SK-N-SH treated with all-trans-retinoic acid at 6 μM for 48 hours (cell line): ENCODE results near the gene SMG7.

ENCODE experiments used
- ATAC-seq: fragments of 200-7000 bp; cut with Tn5 transposase; 3 replicates; pipeline ENCODE4 v1.9.1; 2020; ENCODE audit warnings: mild to moderate bottlenecking, moderate library complexity
- BACH2 ChIP-seq: fragments of 250-450 bp; sonication (Bioruptor Pico); IDR thresholded peaks from 2 replicates; pipeline ENCODE4 v1.9.0; 2021; ENCODE audit warnings: mild to moderate bottlenecking, borderline replicate concordance
- CSDC2 ChIP-seq: fragments of 250-450 bp; sonication (Bioruptor Pico); IDR thresholded peaks from 2 replicates; pipeline ENCODE4 v1.5.0; 2020; ENCODE audit warnings: mild to moderate bottlenecking, moderate library complexity
- ESRRG ChIP-seq: fragments of 250-450 bp; sonication (Bioruptor Pico); IDR thresholded peaks from 2 replicates; pipeline ENCODE4 v1.6.1; 2021; ENCODE audit warnings: mild to moderate bottlenecking
- GLIS3 ChIP-seq: fragments of 250-450 bp; sonication (Bioruptor Pico); IDR thresholded peaks from 2 replicates; pipeline ENCODE4 v1.5.0; 2020; ENCODE audit warnings: mild to moderate bottlenecking, moderate library complexity
- ISL1 ChIP-seq: fragments of 250-450 bp; sonication (Bioruptor Pico); IDR thresholded peaks from 2 replicates; pipeline ENCODE4 v2.1.2; 2022; ENCODE audit warnings: mild to moderate bottlenecking, moderate library complexity
- OSR1 ChIP-seq: fragments of 250-450 bp; sonication (Bioruptor Pico); IDR thresholded peaks from 2 replicates; pipeline ENCODE4 v1.8.0; 2022; ENCODE audit warnings: moderate library complexity, mild to moderate bottlenecking, inconsistent platforms
- RARB ChIP-seq: fragments of 250-450 bp; sonication (Bioruptor Pico); IDR thresholded peaks from 2 replicates; pipeline ENCODE4 v1.8.0; 2021; ENCODE audit warnings: mild to moderate bottlenecking, moderate library complexity
- SNAI2 ChIP-seq: fragments of 250-450 bp; sonication (Bioruptor Pico); IDR thresholded peaks from 2 replicates; pipeline ENCODE4 v1.5.0; 2020; ENCODE audit warnings: mild to moderate bottlenecking, moderate library complexity
- TOX ChIP-seq: fragments of 250-450 bp; sonication (Bioruptor Pico); IDR thresholded peaks from 2 replicates; pipeline ENCODE4 v1.8.0; 2021; ENCODE audit warnings: mild to moderate bottlenecking, moderate library complexity, borderline replicate concordance
- TSHZ2 ChIP-seq: fragments of 250-450 bp; sonication (Bioruptor Pico); IDR thresholded peaks from 2 replicates; pipeline ENCODE4 v1.5.0; 2020; ENCODE audit warnings: mild to moderate bottlenecking, moderate library complexity
- ZC3H10 ChIP-seq: fragments of 250-450 bp; sonication (Bioruptor Pico); IDR thresholded peaks from 2 replicates; pipeline ENCODE4 v1.5.1; 2021; ENCODE audit warnings: mild to moderate bottlenecking, moderate library complexity
- ZFP3 ChIP-seq: fragments of 250-450 bp; sonication (Bioruptor Pico); IDR thresholded peaks from 2 replicates; pipeline ENCODE4 v1.5.0; 2020; ENCODE audit warnings: mild to moderate bottlenecking, moderate library complexity
- ZFP30 ChIP-seq: fragments of 450-650 bp; formaldehyde crosslinking; IDR thresholded peaks from 2 replicates; pipeline ENCODE4 v1.5.0; 2022; ENCODE audit warnings: mild to moderate bottlenecking, moderate library complexity
- TF ChIP-seq, protein P1 (sequence below): fragments of 250-450 bp; sonication (Bioruptor Pico); IDR thresholded peaks from 2 replicates; pipeline ENCODE4 v1.5.1; 2021; ENCODE audit warnings: mild to moderate bottlenecking, moderate library complexity
- TF ChIP-seq, protein P2 (sequence below): fragments of 250-450 bp; sonication (Bioruptor Pico); IDR thresholded peaks from 2 replicates; pipeline ENCODE4 v1.8.0; 2021; ENCODE audit warnings: low read depth, mild to moderate bottlenecking, moderate library complexity, borderline replicate concordance
- TF ChIP-seq, protein P3 (sequence below): fragments of 250-450 bp; sonication (Bioruptor Pico); IDR thresholded peaks from 2 replicates; pipeline ENCODE4 v1.5.1; 2020; ENCODE audit warnings: low read depth, mild to moderate bottlenecking, moderate library complexity
- TF ChIP-seq, protein P4 (sequence below): fragments of 250-450 bp; sonication (Bioruptor Pico); IDR thresholded peaks from 2 replicates; pipeline ENCODE4 v1.8.0; 2020; ENCODE audit warnings: mild to moderate bottlenecking, moderate library complexity, borderline replicate concordance

Gene SMG7

GRCh38 chr1:183443466-183443865 lies 28.8 kb upstream of the SMG7 start:
- no peak for ATAC-seq
- TF ChIP-seq ZFP3 (CRISPR knock-in tag) = no peak
- TF ChIP-seq, protein P1, sequence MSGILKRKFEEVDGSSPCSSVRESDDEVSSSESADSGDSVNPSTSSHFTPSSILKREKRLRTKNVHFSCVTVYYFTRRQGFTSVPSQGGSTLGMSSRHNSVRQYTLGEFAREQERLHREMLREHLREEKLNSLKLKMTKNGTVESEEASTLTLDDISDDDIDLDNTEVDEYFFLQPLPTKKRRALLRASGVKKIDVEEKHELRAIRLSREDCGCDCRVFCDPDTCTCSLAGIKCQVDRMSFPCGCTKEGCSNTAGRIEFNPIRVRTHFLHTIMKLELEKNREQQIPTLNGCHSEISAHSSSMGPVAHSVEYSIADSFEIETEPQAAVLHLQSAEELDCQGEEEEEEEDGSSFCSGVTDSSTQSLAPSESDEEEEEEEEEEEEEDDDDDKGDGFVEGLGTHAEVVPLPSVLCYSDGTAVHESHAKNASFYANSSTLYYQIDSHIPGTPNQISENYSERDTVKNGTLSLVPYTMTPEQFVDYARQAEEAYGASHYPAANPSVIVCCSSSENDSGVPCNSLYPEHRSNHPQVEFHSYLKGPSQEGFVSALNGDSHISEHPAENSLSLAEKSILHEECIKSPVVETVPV = no peak
- TF ChIP-seq, protein P2, sequence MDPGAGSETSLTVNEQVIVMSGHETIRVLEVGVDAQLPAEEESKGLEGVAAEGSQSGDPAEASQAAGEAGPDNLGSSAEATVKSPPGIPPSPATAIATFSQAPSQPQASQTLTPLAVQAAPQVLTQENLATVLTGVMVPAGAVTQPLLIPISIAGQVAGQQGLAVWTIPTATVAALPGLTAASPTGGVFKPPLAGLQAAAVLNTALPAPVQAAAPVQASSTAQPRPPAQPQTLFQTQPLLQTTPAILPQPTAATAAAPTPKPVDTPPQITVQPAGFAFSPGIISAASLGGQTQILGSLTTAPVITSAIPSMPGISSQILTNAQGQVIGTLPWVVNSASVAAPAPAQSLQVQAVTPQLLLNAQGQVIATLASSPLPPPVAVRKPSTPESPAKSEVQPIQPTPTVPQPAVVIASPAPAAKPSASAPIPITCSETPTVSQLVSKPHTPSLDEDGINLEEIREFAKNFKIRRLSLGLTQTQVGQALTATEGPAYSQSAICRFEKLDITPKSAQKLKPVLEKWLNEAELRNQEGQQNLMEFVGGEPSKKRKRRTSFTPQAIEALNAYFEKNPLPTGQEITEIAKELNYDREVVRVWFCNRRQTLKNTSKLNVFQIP (CRISPR knock-in tag) = no peak
- TF ChIP-seq, protein P3, sequence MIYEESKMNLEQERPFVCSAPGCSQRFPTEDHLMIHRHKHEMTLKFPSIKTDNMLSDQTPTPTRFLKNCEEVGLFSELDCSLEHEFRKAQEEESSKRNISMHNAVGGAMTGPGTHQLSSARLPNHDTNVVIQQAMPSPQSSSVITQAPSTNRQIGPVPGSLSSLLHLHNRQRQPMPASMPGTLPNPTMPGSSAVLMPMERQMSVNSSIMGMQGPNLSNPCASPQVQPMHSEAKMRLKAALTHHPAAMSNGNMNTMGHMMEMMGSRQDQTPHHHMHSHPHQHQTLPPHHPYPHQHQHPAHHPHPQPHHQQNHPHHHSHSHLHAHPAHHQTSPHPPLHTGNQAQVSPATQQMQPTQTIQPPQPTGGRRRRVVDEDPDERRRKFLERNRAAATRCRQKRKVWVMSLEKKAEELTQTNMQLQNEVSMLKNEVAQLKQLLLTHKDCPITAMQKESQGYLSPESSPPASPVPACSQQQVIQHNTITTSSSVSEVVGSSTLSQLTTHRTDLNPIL (CRISPR knock-in tag) = no peak
- TF ChIP-seq, protein P4, sequence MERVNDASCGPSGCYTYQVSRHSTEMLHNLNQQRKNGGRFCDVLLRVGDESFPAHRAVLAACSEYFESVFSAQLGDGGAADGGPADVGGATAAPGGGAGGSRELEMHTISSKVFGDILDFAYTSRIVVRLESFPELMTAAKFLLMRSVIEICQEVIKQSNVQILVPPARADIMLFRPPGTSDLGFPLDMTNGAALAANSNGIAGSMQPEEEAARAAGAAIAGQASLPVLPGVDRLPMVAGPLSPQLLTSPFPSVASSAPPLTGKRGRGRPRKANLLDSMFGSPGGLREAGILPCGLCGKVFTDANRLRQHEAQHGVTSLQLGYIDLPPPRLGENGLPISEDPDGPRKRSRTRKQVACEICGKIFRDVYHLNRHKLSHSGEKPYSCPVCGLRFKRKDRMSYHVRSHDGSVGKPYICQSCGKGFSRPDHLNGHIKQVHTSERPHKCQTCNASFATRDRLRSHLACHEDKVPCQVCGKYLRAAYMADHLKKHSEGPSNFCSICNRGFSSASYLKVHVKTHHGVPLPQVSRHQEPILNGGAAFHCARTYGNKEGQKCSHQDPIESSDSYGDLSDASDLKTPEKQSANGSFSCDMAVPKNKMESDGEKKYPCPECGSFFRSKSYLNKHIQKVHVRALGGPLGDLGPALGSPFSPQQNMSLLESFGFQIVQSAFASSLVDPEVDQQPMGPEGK (CRISPR knock-in tag) = no peak

DNA sequence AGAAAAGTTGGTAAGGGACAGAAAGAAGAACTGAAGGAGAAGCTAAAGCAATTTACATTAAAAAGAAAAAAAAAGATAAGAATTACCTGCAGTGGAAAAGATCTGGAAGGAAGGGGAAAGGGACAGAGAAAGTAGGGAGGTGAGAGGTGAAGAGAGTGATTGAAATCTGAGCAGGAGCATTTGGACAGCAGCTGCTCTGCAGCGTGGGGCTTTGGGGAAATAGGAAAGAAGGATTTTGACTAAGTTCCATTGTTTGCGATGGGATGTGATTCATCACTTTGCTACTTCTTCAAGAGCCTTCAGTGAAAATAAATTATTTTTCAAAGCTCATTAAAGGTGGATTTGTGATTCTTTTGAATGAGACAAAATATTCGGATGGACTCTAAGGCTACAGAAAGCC lies 28.1 kb upstream of the SMG7 start:
- TF ChIP-seq TSHZ2 (CRISPR knock-in tag) (no peak), TOX (CRISPR knock-in tag) (no peak), ZFP30 (CRISPR knock-in tag) (no peak), SNAI2 (CRISPR knock-in tag) (no peak), ESRRG (CRISPR knock-in tag) (no peak), ISL1 (CRISPR knock-in tag) (no peak), RARB (CRISPR knock-in tag) (no peak), OSR1 (no peak), CSDC2 (CRISPR knock-in tag) (no peak)
- TF ChIP-seq, protein P4 (CRISPR knock-in tag) = no peak
- no peak; the same call in 2 of the 3 replicates for ATAC-seq

- no peak for TF ChIP-seq BACH2 (CRISPR knock-in tag)
- TF ChIP-seq, protein P2 (CRISPR knock-in tag) = no peak
- no peak for TF ChIP-seq SNAI2 (CRISPR knock-in tag)
- TF ChIP-seq OSR1 = no peak
- TF ChIP-seq RARB (CRISPR knock-in tag) = no peak
- no peak for TF ChIP-seq ZC3H10 (CRISPR knock-in tag)
- no peak for TF ChIP-seq GLIS3 (CRISPR knock-in tag)
- no peak for ATAC-seq
Measured at GRCh38 chr1:183449223-183449770, 23.0 kb upstream of the SMG7 start.
